Smooth muscle cell of trachea (primary cell): ENCODE measurements around the gene ISYNA1. TPM values are rescaled to one million over a fixed set of nuclear protein-coding genes. Genes with fewer than 3 reads are reported as not detected.

Experiments
- total RNA-seq: library from RNA; depleted of rRNA; stranded (reverse); fragments of >200 nt; gene quantifications from 2 replicates; pipeline ENCODE4 v1.2.1, GENCODE V29; 2014

ISYNA1 gene
- total RNA-seq: 8.1 and 26.5 TPM in 2 replicates

GRCh38 chr19:18437491-18438330 lies at the start of gene ISYNA1:
TSS of gene ISYNA1 (minus strand) at chr19:18438133. CDS start at chr19:18437979, 154 bp downstream.

GRCh38 chr19:18419195-18419698 lies 18.7 kb downstream of the ISYNA1 start, which contains the start of gene SSBP4:
TSS of gene SSBP4 (plus strand) at chr19:18419398. CDS start at chr19:18419649, 251 bp downstream.

GRCh38 chr19:18397242-18398202 lies 40.4 kb downstream of the ISYNA1 start, which contains the start of gene LRRC25:
TSS of gene LRRC25 (minus strand) at chr19:18397622. CDS start at chr19:18396963, 659 bp downstream.

GRCh38 chr19:18385675-18386542 lies 52.0 kb downstream of the ISYNA1 start, which contains the start of gene GDF15:
TSS of gene GDF15 (plus strand) at chr19:18386158. CDS start at chr19:18386190, 32 bp downstream.

Other genes starting within 250 kb of the ISYNA1 start
- 6.7 and 9.3 TPM in 2 replicates for gene MPV17L2, start 244.9 kb downstream of the ISYNA1 start, total RNA-seq
- gene RAB3A, start 234.1 kb downstream of the ISYNA1 start, total RNA-seq: 2.0 and 5.5 TPM in 2 replicates
- 0.87 and 6.0 TPM in 2 replicates for gene PDE4C, start 211.7 kb downstream of the ISYNA1 start, total RNA-seq
- gene IQCN, start 163.7 kb downstream of the ISYNA1 start, total RNA-seq: 1.8 and 1.9 TPM in 2 replicates
- 156 and 224 TPM in 2 replicates for gene JUND, start 156.5 kb downstream of the ISYNA1 start, total RNA-seq
- gene LSM4, start 115.1 kb downstream of the ISYNA1 start, total RNA-seq: 131 and 245 TPM in 2 replicates
- gene PGPEP1, start 97.5 kb downstream of the ISYNA1 start, total RNA-seq: 39.9 and 82.7 TPM in 2 replicates
- 37.7 and 138 TPM in 2 replicates for gene GDF15, start 52.0 kb downstream of the ISYNA1 start, total RNA-seq
- gene LRRC25, start 40.5 kb downstream of the ISYNA1 start, total RNA-seq: 0.15 and 0.50 TPM in 2 replicates
- 69.7 and 112 TPM in 2 replicates for gene SSBP4, start 18.7 kb downstream of the ISYNA1 start, total RNA-seq
- 12.9 and 18.7 TPM in 2 replicates for gene ELL, start 83.9 kb upstream of the ISYNA1 start, total RNA-seq
- gene FKBP8, start 105.4 kb upstream of the ISYNA1 start, total RNA-seq: 282 and 430 TPM in 2 replicates
- 93.1 and 122 TPM in 2 replicates for gene KXD1, start 119.7 kb upstream of the ISYNA1 start, total RNA-seq
- 690 and 1,149 TPM in 2 replicates for gene UBA52, start 133.7 kb upstream of the ISYNA1 start, total RNA-seq
- gene REX1BD, start 150.7 kb upstream of the ISYNA1 start, total RNA-seq: 49.8 and 63.1 TPM in 2 replicates
- gene CRLF1, start 168.7 kb upstream of the ISYNA1 start, total RNA-seq: 9.5 and 28.8 TPM in 2 replicates
- gene TMEM59L, start 174.7 kb upstream of the ISYNA1 start, total RNA-seq: 0.29 and 4.6 TPM in 2 replicates
- 8.3 and 16.7 TPM in 2 replicates for gene KLHL26, start 198.9 kb upstream of the ISYNA1 start, total RNA-seq
- 2.6 and 6.8 TPM in 2 replicates for gene CRTC1, start 245.5 kb upstream of the ISYNA1 start, total RNA-seq